OCI-LY7 (cell line): ENCODE data around the gene RPL3.

Experiments
- CTCF ChIP-seq: fragments of 200-600 bp; sonication (generic); conservative IDR thresholded peaks from 2 replicates; pipeline ENCODE4 v1.5.1; 2014; ENCODE audit warnings: mild to moderate bottlenecking, antibody characterized with exemption, low read length, moderate library complexity, mixed read lengths
- EZH2phosphoT487 ChIP-seq: fragments of 200-600 bp; sonication (generic); IDR thresholded peaks from 2 replicates; pipeline ENCODE4 v1.6.1; 2018; ENCODE audit warnings: low read depth, borderline replicate concordance, mild to moderate bottlenecking, mixed run types, antibody characterized with exemption, low read length, moderate library complexity, mixed read lengths

GRCh38 chr22:39343259-39344045, 24.0 kb upstream of the RPL3 start:
- peak; percentile 92 for TF ChIP-seq CTCF
- no peak for TF ChIP-seq EZH2phosphoT487
